Limb (tissue), 2 donors: ENCODE results near the gene HDAC6.

Experiments
- DNase-seq, 2 donors: peaks; one replicate each; pipeline ENCODE4 v3.0.0-alpha.2; 2016; ENCODE audit errors: extremely low spot score in 2 of 2

Gene HDAC6

DNA sequence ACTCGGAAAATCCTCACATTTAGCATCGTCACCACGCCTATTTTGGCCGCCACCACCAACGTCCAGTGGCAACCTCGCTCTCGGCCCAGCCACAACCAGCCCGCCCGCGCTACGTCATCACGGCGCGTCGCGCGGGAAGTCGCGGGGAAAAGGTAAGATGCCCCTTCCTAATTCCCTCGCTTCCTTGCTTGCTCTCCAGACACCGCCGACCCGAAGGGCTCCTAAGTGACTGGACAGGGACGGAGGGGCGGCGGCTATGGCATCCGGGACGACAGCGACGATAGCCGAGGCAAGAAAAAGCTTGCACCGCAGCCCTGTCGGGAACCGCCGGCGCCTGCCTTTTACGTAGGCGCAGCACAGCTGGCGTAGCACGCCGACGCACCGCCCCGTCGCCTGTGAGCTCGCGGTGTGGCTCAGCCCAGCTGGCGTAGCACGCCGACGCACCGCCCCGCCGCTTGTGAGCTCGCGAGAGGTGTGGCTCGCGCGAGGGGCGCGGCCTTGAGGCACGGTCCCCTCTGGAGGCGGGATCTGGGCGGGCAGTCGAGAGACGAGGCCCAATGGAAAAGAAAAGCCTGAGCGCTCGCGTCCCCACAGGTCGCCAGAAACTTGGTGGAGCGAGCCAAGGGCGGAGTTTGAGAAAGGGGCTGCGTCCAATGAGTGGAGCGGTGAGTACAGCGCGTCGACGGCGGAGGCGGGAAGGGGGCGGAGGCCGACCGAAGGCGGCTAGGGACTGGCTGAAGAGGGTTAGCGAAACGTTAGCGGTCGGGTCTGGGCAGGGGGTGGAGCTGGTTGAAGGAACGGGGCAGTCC, at the start of gene HDAC6:
Gene HDAC6, plus strand, starts transcription at position 788 of the 809 bp plus-strand sequence. CDS start 626 bp downstream, outside the sequence.
- peak; percentile 92 to 95 for DNase-seq

DNA sequence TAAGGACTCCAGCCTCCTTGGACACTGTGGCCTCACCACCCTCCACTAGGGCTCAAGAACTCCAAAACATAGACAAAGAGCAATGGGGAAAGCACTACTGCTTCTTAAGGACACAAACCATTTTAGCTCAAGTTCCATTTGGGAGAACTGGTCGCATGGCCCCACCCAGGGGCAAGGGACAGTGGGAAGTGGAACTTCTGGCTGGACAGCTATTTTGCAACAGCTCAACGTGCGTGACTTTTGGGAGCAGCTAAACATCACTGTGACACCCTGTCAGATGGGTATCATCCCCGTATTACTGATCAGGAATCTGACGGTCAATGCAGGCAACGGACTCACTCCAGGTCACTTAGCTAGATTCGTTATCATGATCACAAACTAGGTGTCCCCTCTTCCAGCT, 49.4 kb upstream of the HDAC6 start:
- DNase-seq: no peak

DNA sequence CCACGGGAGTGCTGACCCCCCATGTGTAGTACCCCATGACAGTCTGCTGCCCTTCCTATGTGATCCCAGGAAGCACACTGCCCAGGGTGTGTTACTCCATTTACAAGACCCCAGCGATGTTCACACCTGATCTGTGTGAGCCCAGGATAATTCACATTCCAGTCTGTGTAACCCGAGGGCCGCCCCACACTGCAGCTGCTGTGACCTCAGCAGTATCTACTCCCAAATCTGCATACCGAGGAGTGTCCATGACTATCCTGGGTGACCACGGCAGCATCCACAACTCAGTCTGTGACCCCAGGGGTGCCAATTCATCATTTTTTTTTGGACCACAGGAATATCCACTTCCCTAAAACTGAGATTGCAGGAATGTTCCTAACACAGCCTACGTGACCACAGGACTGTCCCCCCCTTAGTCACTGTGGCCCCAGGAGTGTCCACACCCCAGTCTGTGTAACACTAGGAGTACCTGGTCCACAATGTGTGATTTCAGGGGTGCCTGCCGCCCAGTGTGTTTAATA, 48.1 kb upstream of the HDAC6 start:
- DNase-seq: no peak

DNA sequence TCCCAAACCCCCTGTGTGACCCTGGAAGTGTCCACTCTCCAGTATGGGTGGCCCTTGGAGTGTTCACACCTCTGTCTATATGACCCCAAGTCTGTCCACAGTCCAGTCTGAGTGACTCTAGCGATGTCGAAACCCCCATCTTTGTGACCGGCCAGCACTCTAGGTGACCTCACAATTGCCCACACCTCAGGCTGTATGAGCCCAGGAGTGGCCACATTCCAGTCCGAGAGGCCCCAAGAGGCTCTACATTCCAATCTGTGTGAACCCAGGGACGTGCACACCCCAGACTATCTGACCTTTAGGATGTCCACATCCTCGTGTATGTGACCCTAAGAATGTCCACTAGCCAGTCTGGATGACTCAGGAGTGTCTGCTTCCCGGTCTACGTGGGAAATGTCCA, 47.6 kb upstream of the HDAC6 start:
- no peak for DNase-seq

DNA sequence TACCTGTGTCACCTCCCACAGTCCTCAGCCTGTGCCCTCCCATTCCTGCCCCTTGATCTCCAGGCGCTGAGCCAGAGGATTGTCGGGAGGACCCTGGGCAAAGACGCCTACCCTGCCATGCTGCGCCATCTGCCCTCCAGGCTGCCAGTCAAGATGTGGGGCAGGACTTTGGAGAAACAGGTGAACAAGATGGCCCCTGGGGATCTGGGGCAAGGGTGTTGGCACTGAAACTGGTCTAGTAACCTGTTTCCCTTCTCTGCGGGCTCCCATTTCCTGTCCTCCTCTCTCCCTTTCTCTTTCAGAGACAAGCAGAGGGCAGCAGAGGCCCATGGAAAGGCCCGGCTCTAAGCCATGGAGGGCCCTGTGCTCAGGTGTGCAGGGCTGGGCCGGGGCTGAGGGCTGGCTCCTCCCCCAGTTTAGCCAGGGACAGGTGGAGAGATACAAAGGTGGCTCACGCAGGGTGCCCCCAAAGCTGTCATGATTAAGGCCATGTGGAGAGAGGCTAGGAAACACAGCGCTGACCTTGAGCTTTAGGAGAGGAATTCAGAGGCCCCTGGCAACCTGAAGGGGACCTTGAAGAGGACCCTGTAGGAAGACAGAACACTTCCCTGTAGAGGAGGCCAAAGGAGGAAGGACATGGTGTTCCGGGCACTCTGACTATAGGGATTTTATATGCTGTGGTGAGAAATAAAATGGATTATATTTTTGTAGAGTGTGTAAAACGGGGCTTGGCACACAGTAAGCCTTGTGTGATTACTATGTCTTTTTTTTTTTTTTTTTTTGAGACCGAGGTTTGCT, 40.0 kb upstream of the HDAC6 start, which contains the start of gene GLOD5:
Gene GLOD5, plus strand, starts transcription at position 74 of the 798 bp plus-strand sequence. Its CDS starts 44 bp downstream, at position 118.
- peak in 1 of 2 donors; percentile 28 for DNase-seq

DNA sequence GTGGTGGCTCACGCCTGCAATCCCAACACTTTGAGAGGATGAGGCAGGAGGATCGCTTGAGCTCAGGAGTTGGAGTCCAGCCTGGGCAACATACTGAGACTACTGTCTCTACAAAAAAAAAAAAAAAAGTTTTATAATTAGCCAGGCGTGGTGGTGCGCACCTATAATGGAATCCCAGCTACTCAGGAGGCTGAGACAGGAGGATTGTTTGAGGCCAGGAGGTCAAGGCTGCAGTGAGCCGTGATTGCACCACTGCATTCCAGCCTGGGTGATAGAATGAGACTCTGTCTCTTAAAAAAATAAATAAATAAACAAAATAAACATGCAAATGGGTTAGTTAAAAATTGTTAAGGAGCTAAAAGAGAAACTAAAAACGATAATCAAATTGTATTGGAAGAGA, 32.6 kb upstream of the HDAC6 start:
- no peak for DNase-seq

DNA sequence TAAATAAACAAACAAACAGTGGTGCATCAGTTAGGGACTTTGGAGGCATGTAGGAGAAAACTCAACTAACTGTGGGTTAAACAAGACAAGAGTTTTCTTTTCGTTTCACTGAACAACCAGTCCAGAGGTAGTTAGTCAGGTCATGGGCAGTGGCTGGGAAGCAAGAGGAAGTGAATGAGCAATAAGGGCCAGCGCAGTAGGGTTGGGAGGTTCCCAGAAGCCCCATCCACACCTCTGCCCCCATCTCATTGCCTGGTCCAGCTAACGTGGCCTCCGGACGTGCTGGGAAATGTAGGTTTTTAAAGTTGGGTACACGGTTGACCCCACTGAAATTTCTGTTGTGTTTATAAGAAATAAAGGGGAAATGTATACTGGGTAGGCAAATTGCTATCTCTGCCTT, 31.6 kb upstream of the HDAC6 start:
- no peak for DNase-seq

DNA sequence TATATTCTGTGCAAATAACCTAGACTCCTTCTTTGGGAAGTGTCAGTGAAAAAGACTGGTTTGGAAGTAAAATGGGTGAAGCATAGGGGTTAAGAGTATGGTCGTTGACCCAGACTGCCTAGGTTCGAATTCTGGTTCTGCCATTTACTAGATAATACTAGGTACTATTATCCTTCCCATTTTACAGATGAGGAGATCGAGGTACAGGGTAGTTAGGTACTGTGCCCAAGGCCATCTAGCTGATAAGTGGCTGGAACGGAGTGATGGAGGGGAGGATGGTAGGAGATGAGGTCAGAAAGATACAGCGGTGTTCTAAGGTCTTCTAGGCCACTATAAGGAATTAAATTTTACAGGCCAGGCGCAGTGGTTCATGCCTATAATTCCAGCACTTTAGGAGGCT, 29.3 kb upstream of the HDAC6 start:
- DNase-seq: no peak

DNA sequence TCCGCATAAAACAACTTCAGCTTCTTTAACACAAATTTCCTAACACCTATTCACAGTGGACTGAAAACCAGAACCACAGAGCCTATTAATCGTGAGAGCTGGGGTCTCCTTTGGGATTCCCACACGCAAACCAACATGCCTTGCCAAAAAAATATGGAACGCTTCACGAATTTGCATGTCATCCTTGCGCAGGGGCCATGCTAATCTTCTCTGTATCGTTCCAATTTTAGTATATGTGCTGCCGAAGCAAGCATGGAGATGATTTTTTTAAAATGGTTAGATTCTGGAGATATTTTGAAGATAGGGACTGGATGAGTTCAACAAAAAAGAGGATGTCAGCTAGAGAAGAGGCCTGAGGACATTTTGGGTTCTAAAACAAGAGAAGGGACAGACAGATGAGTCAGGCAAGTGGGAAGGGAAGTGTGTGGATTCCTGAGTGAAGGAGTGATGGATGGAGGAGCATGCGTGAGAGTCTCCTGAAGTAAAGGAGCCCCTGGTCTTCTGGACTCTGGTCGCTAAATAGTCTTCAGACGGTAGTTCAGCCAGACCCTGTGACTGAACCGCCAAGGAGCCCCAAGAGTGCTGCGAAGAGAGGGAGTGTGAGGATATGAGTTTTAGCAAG, 24.9 kb upstream of the HDAC6 start:
- DNase-seq: no peak

DNA sequence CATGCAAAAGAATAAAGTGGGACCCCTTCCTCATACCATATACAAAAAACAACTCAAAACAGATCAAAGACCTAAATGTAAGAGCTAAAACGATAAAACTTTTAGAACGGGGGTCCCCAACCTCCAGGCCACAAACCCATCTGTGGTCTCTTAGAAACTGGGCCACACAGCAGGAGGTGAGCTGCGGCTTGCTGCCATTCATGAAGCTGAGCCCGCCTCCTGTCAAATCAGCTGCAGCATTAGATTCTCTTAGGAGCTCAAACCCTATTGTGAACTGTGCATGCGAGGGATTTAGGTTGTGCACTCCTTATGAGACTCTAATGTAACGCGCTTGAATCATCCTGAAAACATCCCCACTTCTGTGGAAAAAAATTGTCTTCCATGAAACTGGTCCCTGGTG, 22.5 kb upstream of the HDAC6 start:
- no peak for DNase-seq

DNA sequence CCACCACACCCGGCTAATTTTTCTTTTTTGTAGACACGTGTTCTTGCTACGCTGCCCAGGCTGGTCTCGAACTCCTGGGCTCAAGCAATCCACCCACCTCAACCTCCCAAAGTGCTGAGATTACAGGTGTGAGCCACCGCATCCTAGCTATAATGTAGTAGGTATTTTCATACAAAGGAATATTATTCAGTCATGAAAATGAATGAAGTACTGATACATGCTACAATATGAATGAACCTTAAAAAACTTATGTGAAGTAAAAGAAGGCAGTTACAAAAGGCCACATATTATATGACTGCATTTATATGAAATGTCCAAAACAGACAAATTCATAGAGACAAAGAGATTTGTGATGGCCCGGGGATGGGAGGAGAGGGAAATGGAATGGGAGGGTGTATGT, 20.2 kb upstream of the HDAC6 start:
- no peak for DNase-seq

DNA sequence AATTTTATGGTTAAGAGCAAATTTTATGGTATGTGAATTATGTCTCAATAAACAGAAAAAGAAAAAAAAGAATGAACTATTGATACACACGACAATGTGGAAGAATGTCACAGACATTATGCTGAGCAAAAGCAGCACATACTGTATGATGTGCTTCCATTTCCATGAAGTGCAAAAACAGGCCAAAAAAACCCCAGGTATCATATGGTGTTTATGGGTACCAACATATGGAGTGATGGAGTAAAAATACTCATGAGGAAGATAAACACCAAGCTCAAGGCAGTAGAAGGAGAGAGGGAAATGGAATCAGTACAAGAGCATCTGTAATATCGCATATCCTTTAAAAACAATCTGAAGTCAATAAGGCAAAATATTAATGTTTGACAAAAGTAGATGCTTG, 19.7 kb upstream of the HDAC6 start:
- no peak for DNase-seq

DNA sequence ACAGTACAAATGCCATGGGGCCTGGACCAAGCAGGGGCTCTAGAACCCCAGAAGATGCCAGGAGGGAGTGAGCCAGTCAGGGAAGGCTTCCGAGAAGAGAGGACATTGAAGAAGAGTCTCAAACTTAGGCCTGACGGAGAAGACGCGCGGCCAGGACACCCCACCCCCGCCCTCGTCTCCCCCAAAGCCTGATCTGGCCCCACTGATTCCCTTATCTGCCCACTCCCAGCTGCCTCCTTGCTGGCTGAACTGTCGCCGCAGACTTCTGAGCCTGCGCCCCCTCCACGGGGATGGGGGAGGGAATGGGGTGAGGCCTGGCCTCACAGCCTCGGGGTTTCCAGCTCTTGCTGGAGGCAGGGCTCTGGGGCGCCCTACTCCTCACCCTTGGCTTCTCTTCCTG, 19.1 kb upstream of the HDAC6 start:
- DNase-seq: no peak

DNA sequence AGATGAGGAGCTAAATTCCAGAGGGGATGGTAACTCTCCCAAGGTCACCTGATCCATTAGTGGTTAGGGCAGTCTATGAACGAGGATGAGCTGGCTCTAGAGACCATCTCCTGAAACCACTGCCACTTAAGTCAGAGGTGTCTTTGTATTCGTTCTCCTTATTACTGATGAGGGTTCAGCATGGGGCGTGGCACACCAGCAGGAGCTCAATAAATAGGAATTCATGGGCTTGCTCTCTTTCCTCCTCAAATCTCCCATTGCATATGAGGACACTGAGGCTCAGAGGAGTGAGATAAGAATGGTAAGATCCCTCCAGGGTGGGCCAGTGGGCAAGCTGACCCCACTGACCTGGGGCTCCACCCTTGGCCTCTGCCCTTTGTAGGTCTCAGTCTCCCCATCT, 17.1 kb upstream of the HDAC6 start:
- DNase-seq: no peak

DNA sequence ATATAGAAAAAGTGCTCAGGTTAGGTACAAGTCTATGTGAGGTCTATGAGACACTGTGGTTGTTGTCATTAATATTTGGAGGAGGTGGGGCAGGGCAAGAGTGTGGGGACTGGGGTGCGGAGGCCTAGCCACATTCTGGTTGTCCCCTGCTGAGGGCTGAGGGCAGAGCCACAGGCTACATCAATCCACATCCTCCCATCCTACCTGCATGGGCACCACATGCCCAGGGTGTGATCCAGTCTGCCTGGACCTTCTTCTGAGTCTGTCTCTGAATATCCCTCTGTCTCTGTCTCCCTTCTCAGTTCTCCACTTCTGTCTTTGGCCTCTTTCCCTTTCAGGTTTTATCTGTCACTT, 16.7 kb upstream of the HDAC6 start:
- DNase-seq: no peak

DNA sequence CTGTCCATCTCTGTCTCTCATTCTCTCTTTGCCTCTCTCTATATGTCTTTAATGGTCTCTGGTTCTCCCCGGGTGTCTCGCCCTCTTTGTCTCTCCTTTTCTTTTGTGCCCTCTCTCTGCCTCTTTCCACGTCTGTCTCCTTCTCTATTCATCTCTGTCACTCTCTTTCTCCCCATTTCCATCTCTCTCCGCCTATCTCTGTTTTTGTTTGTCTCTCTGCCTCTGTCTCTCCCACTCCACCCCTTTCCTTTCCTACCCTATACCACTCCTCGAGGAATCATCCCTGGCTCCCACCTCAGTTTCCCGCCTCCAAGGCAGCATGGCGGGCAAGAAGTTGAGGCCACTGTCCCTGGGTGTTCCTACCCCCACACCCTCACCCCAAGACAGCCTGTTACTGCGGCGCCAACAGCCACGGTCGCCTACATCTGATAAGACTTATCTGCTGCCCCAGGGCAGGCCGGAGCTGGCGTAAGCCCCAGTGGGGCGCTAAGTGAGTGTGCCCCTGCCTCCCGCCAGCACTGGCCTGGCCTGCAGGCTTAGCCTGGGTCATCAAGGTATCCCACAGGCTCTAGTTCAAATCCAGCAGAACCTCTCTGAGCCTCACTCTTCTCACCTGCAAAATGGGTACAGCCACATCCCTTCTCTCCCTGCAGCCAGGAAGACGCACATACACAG, 16.2 kb upstream of the HDAC6 start:
- no peak for DNase-seq

DNA sequence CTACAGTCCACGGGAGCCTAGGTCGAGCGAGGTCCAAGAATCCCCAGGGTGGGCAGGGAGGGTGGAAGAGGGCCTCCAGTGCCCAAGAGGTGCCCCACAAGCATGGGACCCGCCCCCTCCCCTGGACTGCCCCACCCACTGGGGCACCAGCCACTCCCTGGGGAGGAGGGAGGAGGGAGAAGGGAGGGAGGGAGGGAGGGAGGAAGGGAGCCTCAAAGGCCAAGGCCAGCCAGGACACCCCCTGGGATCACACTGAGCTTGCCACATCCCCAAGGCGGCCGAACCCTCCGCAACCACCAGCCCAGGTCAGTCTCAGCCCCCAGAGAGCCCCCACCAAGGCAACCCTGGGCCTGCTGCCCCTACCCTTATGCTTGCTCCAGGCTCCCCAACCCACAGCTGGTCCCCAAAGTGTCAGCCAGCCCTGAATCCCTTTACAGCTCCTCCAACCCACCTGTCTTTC, 15.5 kb upstream of the HDAC6 start, which contains the start of gene GATA1:
Gene GATA1, plus strand, starts transcription at position 250 of the 460 bp plus-strand sequence. CDS start 4,520 bp downstream, outside the sequence.
- DNase-seq: no peak

DNA sequence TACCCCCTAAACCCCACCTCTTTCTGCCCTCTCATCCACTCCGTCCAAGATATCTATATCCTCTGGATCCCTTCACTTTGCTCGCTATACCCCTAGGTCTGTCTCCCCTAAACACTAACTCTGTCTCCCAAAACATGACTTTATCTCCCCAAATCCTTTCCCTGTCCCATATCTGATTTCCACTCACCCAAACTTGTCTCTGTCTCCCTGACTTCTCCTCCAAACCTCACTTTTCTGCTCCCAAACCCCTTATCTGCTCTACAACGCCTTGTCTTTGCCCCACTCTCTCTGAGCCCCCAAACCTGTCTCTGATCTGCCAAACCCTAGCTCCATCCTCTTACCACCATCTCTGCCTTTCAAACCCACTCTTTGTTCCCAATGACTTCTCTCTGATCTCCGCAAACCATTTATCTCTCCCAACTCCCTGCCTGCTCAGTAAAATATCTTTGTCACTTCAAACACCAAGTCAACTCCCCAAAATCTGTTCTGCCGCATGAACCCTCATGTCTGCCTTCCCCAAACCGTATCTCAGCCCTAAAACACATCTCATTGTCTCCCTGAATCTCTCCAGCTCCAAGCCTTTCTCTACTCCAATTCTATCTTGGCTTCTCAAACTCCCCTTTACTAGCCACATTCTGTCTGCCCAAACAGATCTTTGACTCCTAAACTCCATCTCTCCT, 14.9 kb upstream of the HDAC6 start:
- DNase-seq: no peak

DNA sequence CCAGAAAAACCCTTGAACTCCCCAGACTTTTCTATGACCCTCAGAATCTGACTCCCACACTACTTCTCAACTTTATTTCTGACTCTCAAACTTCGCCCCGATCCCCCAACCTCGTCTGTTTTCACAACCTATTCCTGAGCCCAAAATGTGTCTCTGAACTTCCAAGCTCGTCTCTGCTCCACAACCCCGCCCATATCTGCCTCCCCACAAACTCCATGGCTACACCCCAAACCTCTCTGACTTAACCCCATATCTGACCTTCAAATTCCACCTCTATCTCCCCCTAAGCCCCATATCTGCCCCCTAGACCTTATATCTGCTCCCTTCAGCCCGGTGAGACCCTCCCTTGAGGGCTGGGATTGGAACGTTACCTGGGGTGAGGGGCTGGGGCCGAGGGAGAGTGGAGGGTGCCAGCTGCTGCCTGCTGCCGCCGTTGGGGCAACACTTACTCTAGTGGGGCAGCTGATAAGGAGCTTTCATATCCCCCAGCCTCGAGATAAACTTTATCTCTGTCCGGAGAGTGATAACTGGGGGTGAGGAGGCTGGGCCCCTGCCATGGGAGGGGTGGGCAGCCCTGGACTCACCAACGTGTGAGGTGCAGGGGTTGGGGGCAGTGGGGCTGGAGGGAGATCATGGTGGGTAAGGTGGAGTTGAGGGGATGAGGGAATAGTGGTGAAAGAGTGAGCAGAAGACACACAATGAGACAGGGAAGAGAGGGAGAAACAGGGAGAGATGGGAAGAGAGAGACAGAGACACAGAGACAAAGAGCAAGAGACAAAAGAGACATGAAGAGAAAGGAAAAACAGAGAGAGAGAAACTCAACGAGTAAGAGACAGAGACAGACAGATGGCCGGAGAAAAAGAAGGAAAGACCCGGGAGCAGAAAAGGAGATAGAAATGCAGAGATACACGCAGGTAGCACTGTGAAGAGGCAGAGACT, 14.1 kb upstream of the HDAC6 start:
- no peak for DNase-seq
